ENCODE data around the gene NPIPB12.
"Not testable (repeated sequence)": the region's sequence is repeated elsewhere in the genome, so short reads cannot be mapped to it uniquely, and the experiment has no call there.

NPIPB12 gene

GRCh38 chr16:29506308-29506707 lies at the start of gene NPIPB12:
NPIPB12 (minus strand) TSS chr16:29506408.
- DNase-seq, result not testable (repeated sequence)

GRCh38 chr16:29521520-29521919 lies 15.3 kb upstream of the NPIPB12 start:
- not testable (repeated sequence) for DNase-seq

GRCh38 chr16:29482276-29482675 lies 23.9 kb downstream of the NPIPB12 start:
- not testable (repeated sequence) for DNase-seq

- DNase-seq, result not testable (repeated sequence)
These were observed 34.1 kb downstream of the NPIPB12 start for GRCh38 chr16:29472065-29472464.

- not testable (repeated sequence) for DNase-seq
These were observed 36.5 kb downstream of the NPIPB12 start for GRCh38 chr16:29469660-29470059.

- not testable (repeated sequence) for DNase-seq
These were observed 38.4 kb downstream of the NPIPB12 start for GRCh38 chr16:29467654-29468366.

- not testable (repeated sequence) for DNase-seq
These were observed 39.3 kb downstream of the NPIPB12 start for GRCh38 chr16:29466904-29467303.

- not testable (repeated sequence) for DNase-seq
These were observed 40.0 kb downstream of the NPIPB12 start for GRCh38 chr16:29465985-29466824.

GRCh38 chr16:29460647-29461030 lies 45.6 kb downstream of the NPIPB12 start:
- not testable (repeated sequence) for DNase-seq

- DNase-seq, result not testable (repeated sequence)
These were observed 46.2 kb downstream of the NPIPB12 start, which contains the start of gene SULT1A4 for GRCh38 chr16:29459706-29460646. SULT1A4 (plus strand) TSS chr16:29459913; CDS start chr16:29461386, 1,473 bp downstream.

- DNase-seq, result not testable (repeated sequence)
These were observed 48.5 kb downstream of the NPIPB12 start for GRCh38 chr16:29457660-29458059.

- not testable (repeated sequence) for DNase-seq
These were observed 51.4 kb downstream of the NPIPB12 start for GRCh38 chr16:29454828-29455227.

GRCh38 chr16:29454269-29454668 lies 51.9 kb downstream of the NPIPB12 start, which contains the start of the genes BOLA2 and SLX1B:
BOLA2 (minus strand) TSS chr16:29454351; CDS start chr16:29454253, 98 bp downstream.
SLX1B (plus strand) TSS chr16:29454533.
- DNase-seq, result not testable (repeated sequence)

GRCh38 chr16:29453754-29454153 lies 52.5 kb downstream of the NPIPB12 start:
- DNase-seq, result not testable (repeated sequence)

Measured in NCI-H1417 (cell line).